Measurements from ENCODE around the gene ENDOV.

GRCh38 chr17:80372922-80373570 lies 41.9 kb upstream of the ENDOV start:
- TF ChIP-seq FOXM1 (IDR thresholded peaks at IDR 0.05; ENCODE audit: borderline replicate concordance, low read depth), result no peak
- no peak for TF ChIP-seq EP300 (IDR thresholded peaks at IDR 0.05; ENCODE audit: borderline replicate concordance)
- no peak for TF ChIP-seq NFIC (IDR thresholded peaks at IDR 0.05)
- no peak for TF ChIP-seq CEBPB (IDR thresholded peaks at IDR 0.05)
- no peak for TF ChIP-seq TEAD4 (IDR thresholded peaks at IDR 0.05)
- no peak for TF ChIP-seq REST (IDR thresholded peaks at IDR 0.05; ENCODE audit: low read depth)
- TF ChIP-seq CREB1 (IDR thresholded peaks at IDR 0.05; ENCODE audit: low read depth), result no peak
- no peak for TF ChIP-seq TAF1 (IDR thresholded peaks at IDR 0.05; ENCODE audit: low read depth)

All from Ishikawa (cell line).